ELF-1 (cell line): ENCODE data around the gene MRGPRX3.
"Not testable (repeated sequence)": the region's sequence is repeated elsewhere in the genome, so short reads cannot be mapped to it uniquely, and the experiment has no call there.

Experiments used
- DNase-seq: peaks from one replicate; pipeline ENCODE4 v3.0.0-alpha.2; 2016; ENCODE audit warnings: low read depth, low spot score

The MRGPRX3 gene

DNA sequence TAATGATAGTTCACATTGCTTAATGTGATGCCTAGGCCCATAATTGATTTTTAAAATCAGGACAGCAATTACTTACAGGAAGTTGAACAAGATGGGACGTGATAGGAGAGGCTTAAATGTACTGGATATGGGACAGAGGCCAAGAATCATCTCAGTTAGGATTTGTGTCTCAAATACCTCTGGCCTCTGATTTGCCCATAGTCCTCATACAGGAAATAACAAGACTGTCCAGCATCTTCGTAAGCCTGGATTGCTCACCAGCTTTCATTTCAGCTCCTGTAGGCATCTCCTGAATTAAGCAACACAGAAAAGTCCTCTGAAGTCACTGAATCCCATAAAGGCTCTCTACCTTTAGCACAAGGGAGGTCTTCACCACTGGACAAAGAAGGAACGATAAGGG is at the start of gene MRGPRX3:
MRGPRX3 (plus strand) TSS at position 231 of the 400 bp plus-strand sequence. CDS start 4,632 bp downstream, outside the sequence.
- DNase-seq = no peak

DNA sequence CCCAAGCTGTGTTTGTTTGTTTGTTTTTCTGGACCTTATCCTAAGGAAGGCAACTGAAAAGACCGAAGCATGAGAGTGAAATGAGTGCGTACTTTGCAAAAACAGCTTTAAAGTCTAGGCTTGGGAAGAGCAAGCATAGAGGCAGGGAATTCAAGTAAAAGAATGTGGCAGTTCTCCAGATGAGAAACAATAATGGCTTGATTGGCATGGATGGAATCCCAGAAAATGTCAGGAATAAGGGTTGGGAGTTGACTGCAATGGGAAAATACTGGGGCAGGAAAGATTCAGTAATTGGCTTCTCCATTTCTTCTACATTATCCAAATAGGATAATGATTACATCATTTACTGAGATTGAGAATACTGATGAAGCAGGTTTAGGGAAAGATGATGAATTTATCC is 44.0 kb upstream of the MRGPRX3 start:
- DNase-seq = no peak

DNA sequence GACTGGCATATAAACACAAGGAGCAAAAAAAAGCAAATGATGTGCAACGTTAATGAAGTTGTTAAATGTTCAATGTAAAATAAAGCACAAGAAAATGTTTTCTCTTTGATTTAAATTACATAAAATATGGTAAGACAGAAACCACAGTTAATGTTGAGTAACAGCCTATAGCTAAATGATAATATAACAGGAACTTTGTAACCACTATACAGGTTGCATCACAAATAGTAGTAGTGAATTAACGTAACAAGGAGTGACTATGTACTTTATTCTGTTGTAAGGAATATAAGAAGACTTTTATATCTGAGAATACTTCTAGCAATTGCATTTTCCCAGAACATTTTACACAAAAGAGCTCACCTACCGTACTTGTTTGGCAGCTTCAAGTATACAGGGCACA is 43.4 kb upstream of the MRGPRX3 start:
- DNase-seq = no peak

DNA sequence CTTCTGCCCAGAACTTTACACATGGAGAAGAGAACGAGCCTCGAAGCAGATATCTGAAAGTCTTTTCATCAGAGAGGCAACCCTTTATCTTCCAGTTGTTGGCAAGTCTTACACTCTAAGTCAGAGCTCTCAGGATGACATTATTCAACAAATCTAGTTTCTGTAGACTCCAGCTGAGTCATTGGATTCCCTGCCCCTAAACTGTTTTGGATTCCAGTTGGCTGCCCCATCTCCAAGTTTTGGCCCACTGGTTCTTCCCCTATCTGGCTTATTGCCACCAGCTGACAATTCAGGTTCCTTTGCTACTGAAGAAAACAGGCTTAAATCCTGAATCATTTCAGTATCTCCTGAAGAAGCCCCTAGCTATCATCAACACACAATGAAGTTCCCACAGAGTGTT is 40.6 kb upstream of the MRGPRX3 start:
- no peak for DNase-seq

DNA sequence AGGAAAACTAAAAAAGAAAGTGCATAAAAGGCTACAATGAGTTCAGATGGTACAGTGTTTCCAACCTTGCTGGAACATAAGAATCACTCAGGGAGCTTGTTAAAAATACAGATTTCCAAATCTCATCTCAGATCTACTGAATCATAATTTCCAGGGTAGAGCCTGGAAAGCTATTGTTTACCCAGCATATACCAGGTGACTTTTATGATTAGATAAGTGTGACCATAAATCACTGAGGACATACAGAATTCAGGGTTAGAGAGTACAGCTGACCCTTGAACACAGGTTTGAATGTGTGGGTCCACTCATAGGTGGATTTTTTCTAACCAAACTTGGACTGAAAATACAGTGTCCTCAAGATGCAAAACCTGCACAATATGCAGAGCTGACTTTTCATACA is 38.4 kb upstream of the MRGPRX3 start:
- no peak for DNase-seq

DNA sequence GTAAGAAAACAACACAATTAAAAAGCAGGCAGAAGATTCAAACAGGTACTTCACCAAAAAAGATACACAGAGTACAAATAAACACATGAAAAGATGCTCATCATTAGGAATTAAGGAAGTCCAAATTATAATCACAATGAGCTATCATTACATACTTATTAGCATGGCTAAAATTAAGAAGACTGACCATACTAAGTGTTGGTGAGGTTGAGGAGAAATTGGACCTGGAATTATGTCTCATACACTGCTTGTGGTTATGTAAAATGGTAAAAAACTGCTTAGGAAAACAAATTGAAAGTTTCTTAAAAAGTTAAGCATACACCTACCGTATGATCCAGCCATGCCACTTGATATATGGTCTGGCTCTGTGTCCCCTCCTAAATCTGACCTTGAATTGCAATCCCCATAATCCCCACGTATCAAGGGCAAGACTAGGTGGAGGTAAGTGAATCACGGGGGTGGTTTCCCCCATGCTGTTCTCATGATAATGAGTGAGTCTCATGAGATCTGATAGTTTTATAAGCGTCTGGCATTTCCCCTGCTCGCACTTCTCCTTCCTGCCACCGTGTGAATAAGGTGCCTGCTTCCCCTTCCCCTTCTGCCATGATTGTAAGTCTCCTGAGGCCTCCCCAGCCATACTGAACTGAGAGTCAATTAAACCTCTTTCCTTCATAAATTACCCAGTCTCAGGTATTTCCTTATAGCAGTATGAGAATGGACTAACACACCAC is 31.3 kb upstream of the MRGPRX3 start:
- DNase-seq = no peak

DNA sequence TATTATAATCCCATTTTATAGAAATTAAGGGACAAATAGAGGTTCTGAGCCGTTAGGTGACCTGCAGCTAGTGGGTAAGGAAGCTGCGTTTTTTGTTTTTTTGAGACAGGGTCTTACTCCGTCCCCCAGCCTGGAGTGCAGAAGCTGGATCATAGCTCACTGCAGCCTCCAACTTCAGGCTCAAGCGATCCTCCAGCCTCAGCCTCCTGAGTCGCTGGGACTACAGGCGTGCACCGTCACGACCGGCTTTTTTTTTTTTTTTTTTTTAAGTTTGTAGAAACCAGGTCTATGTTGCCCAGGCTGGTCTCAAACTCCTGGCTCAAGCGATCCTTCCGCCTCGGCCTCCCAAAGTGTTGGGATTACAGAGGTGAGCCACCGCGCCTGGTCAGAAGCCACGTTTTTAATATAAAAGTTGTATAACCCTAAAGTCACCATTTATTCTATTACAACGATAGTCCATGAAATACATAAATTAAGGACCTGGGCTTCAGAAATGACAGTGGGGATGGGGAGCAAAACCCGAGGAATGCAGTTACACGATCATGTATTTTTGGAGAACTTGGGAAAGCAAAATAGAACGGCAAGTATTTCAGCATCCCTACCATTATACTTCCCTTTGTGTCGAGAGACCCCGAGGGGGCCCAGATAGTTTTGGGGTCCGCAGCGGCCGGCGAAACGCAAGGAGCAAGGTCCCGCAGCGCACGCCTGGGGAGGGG is 27.1 kb upstream of the MRGPRX3 start:
- no peak for DNase-seq

DNA sequence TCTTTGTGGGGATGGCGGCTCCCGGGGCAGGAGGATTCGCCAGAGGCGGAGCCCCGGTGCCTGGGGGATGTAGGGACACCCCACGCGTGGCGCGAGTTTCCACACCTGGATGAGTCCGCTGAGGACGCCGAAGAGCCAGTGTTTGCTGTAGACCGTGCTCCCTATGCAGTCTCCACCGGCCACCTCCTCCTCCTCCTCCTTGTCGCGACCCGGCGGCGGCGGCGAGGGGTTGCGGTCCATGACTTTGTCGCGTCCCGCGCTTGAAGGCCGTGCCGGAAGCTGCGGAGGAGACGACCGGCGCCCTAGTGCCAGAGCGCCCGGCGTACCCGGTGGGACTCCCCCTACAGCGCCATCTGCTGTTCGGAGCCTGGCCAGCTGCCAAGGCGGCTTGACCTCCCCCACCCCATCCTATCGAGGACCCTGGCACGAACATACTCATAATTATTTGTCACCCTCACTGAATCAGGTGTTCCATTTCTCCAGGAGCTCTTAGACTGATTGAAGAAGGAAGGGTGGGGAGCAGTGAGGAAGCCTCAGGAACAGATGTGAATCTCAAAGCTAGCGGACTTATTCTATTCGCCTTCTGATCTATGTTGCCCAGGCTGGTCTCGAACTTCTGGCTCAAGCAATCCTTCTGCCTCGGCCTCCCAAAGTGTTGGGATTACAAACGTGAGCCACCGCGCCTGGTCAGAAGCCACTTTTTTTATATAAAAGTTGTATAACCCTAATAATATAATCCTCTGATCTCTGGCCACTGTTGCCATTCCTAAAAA is 26.4 kb upstream of the MRGPRX3 start, which contains the start of gene SAAL1:
SAAL1 (minus strand) TSS at position 281 of the 773 bp plus-strand sequence; CDS start at position 240, 41 bp downstream.
- peak; percentile 91 for DNase-seq

DNA sequence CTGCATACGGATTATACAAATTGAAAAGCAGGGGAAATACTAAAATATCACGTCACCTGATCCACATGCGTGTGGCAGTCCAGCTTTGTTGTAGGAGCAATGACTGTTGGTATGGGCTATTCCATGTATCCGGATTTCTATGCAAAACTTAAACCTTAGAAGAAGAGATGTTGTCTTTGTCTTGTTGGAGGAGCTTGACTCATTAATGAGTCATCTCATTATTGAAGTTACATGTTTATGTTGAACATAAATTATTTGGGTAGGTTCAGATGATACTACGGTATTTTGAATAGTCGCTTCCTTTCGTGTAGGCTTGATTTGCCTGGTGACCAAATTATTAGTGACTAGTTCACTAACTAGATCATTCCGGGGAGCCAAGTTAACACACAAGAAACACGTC is 25.7 kb upstream of the MRGPRX3 start:
- DNase-seq = no peak

DNA sequence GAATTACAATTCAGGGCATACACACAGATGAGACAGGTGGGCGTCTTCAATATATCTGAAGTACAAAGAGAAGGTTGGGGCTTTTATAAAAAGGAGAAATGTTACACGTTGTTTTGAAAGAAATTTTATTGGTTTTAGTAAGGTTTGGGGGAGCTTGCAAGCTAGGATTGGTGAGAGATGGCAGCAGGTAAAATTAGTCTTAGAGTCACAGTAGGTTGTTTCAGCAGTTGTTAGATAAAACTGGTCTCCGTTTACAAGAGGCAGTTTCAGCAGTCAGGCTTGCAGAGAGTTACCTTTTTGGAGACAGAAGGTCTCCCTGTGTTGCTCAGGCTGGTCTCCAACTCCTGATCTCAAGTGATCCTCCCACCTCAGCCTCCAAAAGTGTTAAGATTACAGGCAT is 24.1 kb upstream of the MRGPRX3 start:
- DNase-seq = no peak

DNA sequence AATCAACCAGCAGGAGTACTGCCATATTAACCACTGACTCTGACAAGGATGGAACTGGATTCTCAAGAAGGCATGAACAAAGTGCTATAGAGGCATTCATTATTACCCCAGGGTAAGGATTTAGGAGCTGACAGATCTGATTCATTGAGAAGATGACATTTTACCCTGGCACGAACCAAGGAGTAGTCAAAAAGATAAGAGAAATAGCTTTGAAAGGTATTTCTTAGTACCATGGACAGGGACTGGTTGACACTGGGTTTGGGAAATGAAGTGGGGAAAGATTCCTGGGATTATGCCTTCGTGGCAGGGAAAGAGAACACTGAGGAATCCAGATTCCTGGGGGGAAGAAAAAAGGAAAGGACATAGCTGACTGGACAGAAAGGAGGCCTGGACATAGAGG is 21.4 kb upstream of the MRGPRX3 start:
- DNase-seq = no peak

DNA sequence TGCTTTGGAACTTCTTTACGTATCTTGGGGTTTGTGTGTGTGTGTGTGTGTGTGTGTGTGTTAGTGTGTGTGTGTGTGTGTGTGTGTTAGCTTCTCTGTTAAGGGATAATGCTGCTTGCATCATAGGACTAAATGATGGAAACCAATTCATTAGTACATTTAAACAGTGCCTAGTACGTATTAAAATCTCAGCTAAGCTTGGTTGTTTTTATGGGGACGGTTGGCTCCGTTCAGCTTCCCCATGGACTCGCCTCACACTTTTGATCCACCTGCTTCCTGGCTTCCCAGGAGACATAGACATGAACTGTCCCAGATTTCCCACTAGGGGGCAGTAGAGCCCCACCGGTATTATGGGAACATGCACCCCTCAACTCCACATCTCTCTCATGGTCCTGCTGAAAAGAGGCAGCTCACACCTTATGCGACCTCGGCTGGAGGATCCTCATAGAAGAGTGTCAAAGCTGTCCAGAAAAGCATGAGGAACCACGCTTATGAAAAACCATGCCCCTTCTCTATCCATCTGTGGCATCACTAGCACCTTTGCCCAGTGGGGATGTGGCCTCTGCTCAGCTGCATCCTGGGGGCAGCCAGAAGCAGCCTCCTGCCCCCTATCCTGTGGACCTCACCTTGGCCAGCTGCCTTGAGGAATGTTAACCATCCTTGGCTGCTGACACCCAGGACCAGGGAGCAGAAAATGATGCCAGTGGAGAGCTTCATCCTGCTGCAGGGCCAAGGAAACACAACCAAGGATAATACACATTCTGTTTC is 16.8 kb upstream of the MRGPRX3 start:
- peak; percentile 73 for DNase-seq

DNA sequence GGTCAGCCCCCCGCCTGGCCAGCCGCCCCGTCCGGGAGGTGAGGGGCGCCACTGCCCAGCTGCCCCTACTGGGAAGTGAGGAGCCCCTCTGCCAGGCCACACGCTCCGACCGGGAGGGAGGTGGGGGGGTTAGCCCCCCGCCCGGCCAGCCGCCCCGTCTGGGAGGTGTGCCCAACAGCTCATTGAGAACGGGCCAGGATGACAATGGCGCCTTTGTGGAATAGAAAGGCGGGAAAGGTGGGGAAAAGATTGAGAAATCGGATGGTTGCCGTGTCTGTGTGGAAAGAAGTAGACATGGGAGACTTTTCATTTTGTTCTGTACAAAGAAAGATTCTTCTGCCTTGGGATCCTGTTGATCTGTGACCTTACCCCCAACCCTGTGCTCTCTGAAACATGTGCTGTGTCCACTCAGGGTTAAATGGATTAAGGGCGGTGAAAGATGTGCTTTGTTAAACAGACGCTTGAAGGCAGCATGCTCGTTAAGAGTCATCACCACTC is 11.0 kb upstream of the MRGPRX3 start:
- DNase-seq = not testable (repeated sequence)

DNA sequence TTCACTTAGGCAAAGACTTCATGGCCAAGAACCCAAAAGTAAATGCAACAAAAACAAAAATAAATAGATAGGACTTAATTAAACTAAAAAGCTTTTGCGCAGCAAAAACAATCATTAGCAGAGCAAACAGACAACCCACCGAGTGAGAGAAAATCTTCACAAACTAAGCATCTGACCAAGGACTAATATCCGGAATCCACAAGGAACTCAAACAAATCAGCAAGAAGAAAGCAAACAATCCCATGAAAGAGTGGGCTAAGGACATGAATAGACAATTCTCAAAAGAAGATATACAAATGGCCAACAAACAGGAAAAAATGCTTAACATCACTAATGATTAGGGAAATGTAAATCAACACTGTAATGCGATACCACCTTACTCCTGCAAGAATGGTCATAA is 1.3 kb upstream of the MRGPRX3 start:
- DNase-seq = not testable (repeated sequence)

DNA sequence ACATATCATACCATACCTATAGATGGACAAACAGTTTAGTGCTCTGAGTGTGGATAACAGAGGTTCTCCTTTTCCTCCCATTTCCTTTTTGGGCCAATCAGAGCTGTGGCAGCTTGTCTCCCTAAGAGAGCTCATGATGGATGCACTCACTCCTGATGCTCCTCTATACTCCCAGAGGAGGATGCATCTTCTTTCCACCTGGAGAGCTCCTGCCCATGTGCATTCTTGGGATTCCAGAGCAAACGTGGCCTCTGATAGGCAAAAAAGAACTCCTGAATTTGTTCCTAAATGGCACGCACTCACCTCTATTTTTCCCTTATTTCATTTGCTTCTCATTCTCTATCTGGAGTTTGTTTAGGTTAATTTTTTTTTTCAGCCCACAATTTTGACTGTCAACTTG is 2.9 kb downstream of the MRGPRX3 start:
- DNase-seq = no peak

DNA sequence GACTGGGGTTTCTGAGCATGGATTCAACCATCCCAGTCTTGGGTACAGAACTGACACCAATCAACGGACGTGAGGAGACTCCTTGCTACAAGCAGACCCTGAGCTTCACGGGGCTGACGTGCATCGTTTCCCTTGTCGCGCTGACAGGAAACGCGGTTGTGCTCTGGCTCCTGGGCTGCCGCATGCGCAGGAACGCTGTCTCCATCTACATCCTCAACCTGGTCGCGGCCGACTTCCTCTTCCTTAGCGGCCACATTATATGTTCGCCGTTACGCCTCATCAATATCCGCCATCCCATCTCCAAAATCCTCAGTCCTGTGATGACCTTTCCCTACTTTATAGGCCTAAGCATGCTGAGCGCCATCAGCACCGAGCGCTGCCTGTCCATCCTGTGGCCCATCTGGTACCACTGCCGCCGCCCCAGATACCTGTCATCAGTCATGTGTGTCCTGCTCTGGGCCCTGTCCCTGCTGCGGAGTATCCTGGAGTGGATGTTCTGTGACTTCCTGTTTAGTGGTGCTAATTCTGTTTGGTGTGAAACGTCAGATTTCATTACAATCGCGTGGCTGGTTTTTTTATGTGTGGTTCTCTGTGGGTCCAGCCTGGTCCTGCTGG is 4.9 kb downstream of the MRGPRX3 start:
- DNase-seq = no peak

DNA sequence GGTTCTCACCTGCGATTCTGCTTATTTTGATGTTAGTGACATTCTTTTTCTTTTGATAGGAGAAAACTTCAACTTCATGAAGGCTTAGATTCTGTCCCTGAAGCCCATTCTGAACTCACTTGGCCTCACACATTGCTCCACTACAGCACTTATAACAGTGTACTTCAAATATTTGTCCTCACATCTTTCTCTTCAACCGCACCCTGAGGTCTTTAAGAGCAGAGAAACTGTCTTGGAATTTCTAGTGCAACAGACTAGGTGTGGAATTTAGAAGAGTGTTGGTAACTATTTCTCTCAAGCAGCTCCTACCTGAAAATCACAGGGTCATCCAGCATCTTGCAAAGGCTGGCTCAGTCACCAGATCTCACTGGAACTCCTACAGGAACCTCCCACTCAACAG is 7.8 kb downstream of the MRGPRX3 start:
- DNase-seq = no peak

DNA sequence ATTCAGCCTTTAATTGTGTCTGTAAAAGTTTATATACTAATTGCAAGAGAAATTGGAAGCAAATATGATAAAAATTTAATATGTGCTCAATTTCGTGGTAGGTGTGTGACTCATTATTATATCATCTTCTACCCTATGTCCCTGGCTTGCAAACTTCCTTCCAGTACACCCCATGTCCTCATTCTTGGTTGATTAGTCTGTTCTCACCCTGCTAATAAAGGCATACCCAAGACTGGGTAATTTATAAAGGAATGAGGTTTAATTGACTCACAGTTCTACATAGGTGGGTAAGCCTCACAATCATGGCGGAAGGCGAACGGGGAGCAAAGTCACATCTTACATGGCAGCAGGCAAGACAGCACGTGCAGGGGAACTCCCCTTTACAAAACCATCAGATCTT is 11.9 kb downstream of the MRGPRX3 start:
- no peak for DNase-seq

DNA sequence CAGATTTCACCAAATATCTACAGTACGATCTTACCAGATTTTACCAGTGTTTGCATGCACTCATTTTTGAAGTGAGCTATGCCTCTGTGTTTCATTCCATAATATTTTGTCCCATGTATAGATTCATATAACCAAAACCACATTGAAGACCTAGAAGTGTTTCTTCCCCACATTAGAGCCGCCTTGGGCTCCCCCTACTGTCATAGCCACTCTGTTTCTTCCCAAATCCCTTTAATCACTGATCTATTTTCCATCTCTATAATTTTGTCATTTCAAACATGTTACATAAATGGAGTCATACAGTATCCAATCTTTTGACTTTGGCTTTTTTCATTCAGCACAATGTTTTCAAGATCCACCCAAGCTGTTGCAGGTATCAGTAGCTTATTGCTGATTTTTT is 12.7 kb downstream of the MRGPRX3 start:
- DNase-seq = no peak

DNA sequence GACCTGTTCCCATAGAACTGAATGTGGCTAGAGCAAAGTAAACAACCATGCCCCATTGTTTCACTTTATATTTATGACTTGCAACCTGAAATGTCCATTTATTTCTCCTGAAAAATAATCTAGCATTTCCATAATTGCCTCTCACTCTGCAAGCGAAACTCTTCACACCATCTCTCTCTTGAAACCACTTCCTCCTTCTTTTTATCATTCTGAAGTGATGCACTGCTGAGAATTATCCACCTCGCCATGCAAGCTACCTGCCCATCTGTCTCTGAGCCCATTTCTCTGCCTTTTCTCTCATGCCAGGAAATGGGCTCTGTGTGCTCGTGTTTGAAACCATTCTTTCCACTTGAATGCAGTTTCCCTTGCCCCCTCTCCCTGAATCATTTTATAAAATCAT is 13.5 kb downstream of the MRGPRX3 start:
- DNase-seq = no peak

DNA sequence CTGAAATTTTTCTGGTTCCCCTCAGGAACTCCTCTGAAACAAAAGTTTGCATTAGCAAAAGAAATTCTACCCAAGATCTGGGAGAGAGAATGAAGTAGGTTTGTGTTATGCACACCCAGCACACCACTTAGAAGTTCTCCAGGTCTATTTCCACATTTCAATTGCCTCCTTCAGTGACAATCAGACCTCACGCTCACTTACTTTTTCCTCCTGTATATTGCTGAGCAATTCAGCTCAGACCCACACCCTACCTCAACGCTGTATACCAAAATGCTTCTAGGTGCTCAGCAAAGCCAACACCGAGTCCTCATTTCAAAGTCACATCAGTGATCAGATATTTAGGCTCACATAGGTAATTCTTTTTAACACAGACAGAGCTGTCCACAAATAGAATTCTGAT is 19.2 kb downstream of the MRGPRX3 start:
- DNase-seq = no peak
